ENCODE data around the gene LCE3D. TPM values are rescaled to one million over a fixed set of nuclear protein-coding genes. Genes with fewer than 3 reads are reported as not detected.

Gene LCE3D
- polyA plus RNA-seq, 1 donor (not counting 4 experiments of a cell fraction or from before 2014, with no cell fraction given): 4.4 TPM

- H3K9ac ChIP-seq (ENCODE audit: control insufficient read depth, extremely low read depth, insufficient read depth, low read length): no peak within 1 kb of the TSS
- H3K4me2 ChIP-seq (ENCODE audit: control insufficient read depth, extremely low read depth, insufficient read depth, low read depth, low read length): no peak within 1 kb of the TSS
- no peaks in the 10 kb centered on the region for H3K9me3 ChIP-seq (ENCODE audit: control insufficient read depth, low read depth, low read length)
- no peaks in the 10 kb centered on the region for H4K20me1 ChIP-seq (ENCODE audit: control insufficient read depth, extremely low read depth, insufficient read depth, low read length)
- H3K4me1 ChIP-seq (ENCODE audit: control insufficient read depth, extremely low read depth, insufficient read depth, low read length): no peaks in the 10 kb centered on the region
- dilution Hi-C loops (cut with MboI; ENCODE audit: extremely low pct_ligation_motif_present, low sequenced_read_pairs): no loop called here
- H2AFZ ChIP-seq (ENCODE audit: control insufficient read depth, low read length): no peak within 1 kb of the TSS
- no peaks in the 10 kb centered on the region for H3K27me3 ChIP-seq (ENCODE audit: control insufficient read depth, extremely low read depth, insufficient read depth, low read length)
- H3K36me3 ChIP-seq (ENCODE audit: control insufficient read depth in 2 of 2, extremely low read depth in 1 of 2, insufficient read depth in 2 of 2, low read length in 2 of 2): no peaks in the 10 kb centered on the region
- FAIRE-seq (no peak), DNase-seq (ENCODE audit: low read depth, low spot score) (no peak)
- no peaks in the 10 kb centered on the region for H3K79me2 ChIP-seq (ENCODE audit: control insufficient read depth, insufficient read depth, low read length)
- TF ChIP-seq, protein P1, sequence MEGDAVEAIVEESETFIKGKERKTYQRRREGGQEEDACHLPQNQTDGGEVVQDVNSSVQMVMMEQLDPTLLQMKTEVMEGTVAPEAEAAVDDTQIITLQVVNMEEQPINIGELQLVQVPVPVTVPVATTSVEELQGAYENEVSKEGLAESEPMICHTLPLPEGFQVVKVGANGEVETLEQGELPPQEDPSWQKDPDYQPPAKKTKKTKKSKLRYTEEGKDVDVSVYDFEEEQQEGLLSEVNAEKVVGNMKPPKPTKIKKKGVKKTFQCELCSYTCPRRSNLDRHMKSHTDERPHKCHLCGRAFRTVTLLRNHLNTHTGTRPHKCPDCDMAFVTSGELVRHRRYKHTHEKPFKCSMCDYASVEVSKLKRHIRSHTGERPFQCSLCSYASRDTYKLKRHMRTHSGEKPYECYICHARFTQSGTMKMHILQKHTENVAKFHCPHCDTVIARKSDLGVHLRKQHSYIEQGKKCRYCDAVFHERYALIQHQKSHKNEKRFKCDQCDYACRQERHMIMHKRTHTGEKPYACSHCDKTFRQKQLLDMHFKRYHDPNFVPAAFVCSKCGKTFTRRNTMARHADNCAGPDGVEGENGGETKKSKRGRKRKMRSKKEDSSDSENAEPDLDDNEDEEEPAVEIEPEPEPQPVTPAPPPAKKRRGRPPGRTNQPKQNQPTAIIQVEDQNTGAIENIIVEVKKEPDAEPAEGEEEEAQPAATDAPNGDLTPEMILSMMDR (optimal IDR thresholded peaks at IDR 0.05 in 1 of 3, IDR thresholded peaks at IDR 0.05 in 1 of 3, conservative IDR thresholded peaks at IDR 0.05 in 1 of 3; ENCODE audit: extremely low read depth in 1 of 3, insufficient read depth in 2 of 3, low read length in 3 of 3): no peak
- H3K27ac ChIP-seq (ENCODE audit: control insufficient read depth, insufficient read depth, low read length): no peak within 1 kb of the TSS
- no peaks in the 10 kb centered on the region for H3K9me1 ChIP-seq (ENCODE audit: control insufficient read depth, extremely low read depth, insufficient read depth, low read length)
- H3K4me3 ChIP-seq (ENCODE audit: control insufficient read depth in 2 of 3, extremely low read depth in 1 of 3, insufficient read depth in 2 of 3, low read depth in 1 of 3, low read length in 3 of 3): no peak within 1 kb of the TSS
Observed at GRCh38 chr1:152599934-152600333, 19.6 kb upstream of the LCE3D start, which contains the start of gene LCE3C. LCE3C (plus strand) TSS chr1:152600234; CDS start chr1:152600732, 498 bp downstream.

GRCh38 chr1:152596986-152597385, 16.7 kb upstream of the LCE3D start:
- TF ChIP-seq, protein P1 (optimal IDR thresholded peaks at IDR 0.05 in 1 of 3, IDR thresholded peaks at IDR 0.05 in 1 of 3, conservative IDR thresholded peaks at IDR 0.05 in 1 of 3; ENCODE audit: extremely low read depth in 1 of 3, insufficient read depth in 2 of 3, low read length in 3 of 3): no peak
- TF ChIP-seq EZH2 (IDR thresholded peaks at IDR 0.05; ENCODE audit: low read length): no peak
- Histone ChIP-seq H3K27me3 (ENCODE audit: control insufficient read depth, extremely low read depth, insufficient read depth, low read length) (no peaks in the 10 kb centered on the region), H3K36me3 (ENCODE audit: control insufficient read depth in 2 of 2, extremely low read depth in 1 of 2, insufficient read depth in 2 of 2, low read length in 2 of 2) (no peaks in the 10 kb centered on the region), H3K9ac (ENCODE audit: control insufficient read depth, extremely low read depth, insufficient read depth, low read length) (no peak overlapping the region), H2AFZ (ENCODE audit: control insufficient read depth, low read length) (no peak overlapping the region), H3K4me2 (ENCODE audit: control insufficient read depth, extremely low read depth, insufficient read depth, low read depth, low read length) (no peak overlapping the region), H3K4me3 (ENCODE audit: control insufficient read depth in 2 of 3, extremely low read depth in 1 of 3, insufficient read depth in 2 of 3, low read depth in 1 of 3, low read length in 3 of 3) (no peak overlapping the region), H3K79me2 (ENCODE audit: control insufficient read depth, insufficient read depth, low read length) (no peaks in the 10 kb centered on the region), H3K4me1 (ENCODE audit: control insufficient read depth, extremely low read depth, insufficient read depth, low read length) (no peaks in the 10 kb centered on the region), H3K27ac (ENCODE audit: control insufficient read depth, insufficient read depth, low read length) (no peak overlapping the region), H4K20me1 (ENCODE audit: control insufficient read depth, extremely low read depth, insufficient read depth, low read length) (no peaks in the 10 kb centered on the region), H3K9me1 (ENCODE audit: control insufficient read depth, extremely low read depth, insufficient read depth, low read length) (no peaks in the 10 kb centered on the region), H3K9me3 (ENCODE audit: control insufficient read depth, low read depth, low read length) (no peaks in the 10 kb centered on the region)
- dilution Hi-C loops (cut with MboI; ENCODE audit: extremely low pct_ligation_motif_present, low sequenced_read_pairs): no loop called here
- DNase-seq (ENCODE audit: low read depth, low spot score) (no peak), FAIRE-seq (no peak)

All from keratinocyte (primary cell).